ENCODE results near the gene ATP1A1. TPM values are rescaled to one million over a fixed set of nuclear protein-coding genes. Genes with fewer than 3 reads are reported as not detected.

The ATP1A1 gene
- total RNA-seq, 1 donor from 2014 or later = 1,192 TPM

GRCh38 chr1:116345011-116345410 is 28.0 kb upstream of the ATP1A1 start:
- DNase-seq (ENCODE audit: low read depth) = no peak

DNA sequence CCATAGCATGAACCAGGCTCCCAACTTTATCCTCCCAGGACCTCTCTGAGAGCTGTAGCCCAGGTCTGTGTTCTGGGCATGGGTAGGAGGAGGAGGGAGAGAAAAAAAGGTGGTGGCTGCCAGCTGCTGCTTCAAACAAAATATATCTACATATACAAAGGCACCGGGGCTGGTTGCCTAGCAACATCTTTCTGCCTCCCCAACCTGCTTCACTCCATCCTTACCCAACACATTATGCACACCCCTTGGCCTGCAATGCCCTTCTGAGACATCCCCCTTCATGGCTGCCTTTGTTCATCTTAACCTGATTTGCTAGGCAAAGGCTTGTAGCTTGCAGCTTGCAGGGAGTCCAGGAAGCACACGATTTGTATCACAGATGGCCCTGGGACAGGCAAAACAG is 27.2 kb upstream of the ATP1A1 start:
- no peak for DNase-seq (ENCODE audit: low read depth)

DNA sequence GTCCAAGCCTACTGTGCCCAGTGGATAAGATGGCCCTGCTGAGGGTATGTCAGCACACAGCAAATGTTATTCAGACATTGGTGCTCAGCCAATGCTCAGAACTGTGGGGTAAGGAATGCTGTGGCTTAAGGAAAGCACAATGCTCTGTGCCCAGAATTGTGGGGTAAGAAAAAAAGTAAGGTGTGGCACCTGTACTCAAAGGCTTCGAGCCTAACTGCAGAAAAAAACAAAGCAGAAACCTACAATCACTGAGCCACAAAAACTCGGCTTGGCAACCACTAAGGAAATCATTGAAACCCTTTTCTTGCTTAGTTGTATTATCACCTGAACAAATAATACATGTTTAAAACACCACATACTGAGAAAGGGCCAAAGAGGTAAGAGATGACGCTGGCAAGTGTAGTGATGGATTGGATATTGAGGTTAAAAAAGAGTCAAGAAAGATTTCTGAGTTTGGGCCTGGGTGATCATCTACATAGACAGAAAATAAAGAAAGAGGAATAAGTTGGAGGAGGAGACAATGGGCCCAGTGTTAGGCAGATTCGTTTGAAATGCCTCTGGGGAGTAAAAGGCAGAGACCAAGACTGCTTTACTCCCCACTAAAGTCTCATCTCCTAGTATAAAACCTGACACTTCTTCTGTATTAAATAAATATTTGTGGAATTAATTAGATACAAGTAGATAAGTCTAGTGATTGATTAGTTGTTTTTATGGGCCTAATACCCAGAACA is 25.9 kb upstream of the ATP1A1 start:
- DNase-seq (ENCODE audit: low read depth) = peak; percentile 56

DNA sequence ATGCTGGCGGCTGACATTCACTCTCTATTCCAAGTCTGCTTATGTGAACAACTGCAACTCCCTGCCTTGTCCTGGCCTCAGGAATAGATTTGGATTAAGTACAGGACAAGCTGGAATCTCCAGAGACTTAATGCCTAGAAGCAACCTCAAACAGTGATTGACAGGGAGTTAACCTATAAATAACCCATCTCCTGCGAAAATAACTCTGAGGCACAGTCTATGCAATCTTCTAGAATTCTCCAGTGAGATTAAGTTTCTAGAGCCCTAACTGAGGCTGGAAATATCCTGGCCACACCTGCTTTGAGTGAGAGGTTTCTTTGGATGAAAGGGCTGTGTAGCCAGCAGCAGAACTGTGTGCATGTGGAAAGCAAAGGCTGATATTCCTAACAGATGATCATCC is 25.3 kb upstream of the ATP1A1 start:
- DNase-seq (ENCODE audit: low read depth) = no peak

DNA sequence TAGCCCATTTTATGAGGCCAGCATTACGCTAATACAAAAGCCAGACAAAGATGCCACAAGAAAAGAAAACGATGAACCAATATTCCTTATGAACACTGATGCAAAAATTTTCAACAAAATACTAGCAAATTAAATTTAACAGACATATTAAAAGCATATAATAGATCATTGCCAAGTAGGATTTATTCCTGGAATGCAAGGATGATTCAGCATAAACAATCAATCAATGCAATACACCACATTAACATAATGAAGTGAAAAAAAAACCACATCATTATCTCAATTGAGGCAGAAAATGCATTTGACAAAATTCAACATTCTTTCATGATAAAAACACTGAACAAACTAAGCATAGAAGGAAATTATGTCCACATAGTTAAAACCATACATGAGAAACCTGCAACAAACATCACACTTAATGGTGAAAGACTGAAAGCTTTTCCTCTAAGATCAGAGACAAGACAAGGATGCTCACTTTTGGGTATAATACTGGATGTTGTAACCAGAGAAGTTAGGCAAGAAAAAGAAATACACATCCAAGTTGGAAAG is 22.9 kb upstream of the ATP1A1 start:
- DNase-seq (ENCODE audit: low read depth) = no peak

GRCh38 chr1:116351914-116352313 is 21.1 kb upstream of the ATP1A1 start:
- DNase-seq (ENCODE audit: low read depth) = no peak

- no peak for DNase-seq (ENCODE audit: low read depth)
These were observed 20.7 kb upstream of the ATP1A1 start for GRCh38 chr1:116352349-116352813.

- no peak for DNase-seq (ENCODE audit: low read depth)
These were observed 19.9 kb upstream of the ATP1A1 start for GRCh38 chr1:116353155-116353554.

GRCh38 chr1:116356067-116356466 is 17.0 kb upstream of the ATP1A1 start:
- no peak for DNase-seq (ENCODE audit: low read depth)

GRCh38 chr1:116356673-116357072 is 16.4 kb upstream of the ATP1A1 start:
- no peak for DNase-seq (ENCODE audit: low read depth)

DNA sequence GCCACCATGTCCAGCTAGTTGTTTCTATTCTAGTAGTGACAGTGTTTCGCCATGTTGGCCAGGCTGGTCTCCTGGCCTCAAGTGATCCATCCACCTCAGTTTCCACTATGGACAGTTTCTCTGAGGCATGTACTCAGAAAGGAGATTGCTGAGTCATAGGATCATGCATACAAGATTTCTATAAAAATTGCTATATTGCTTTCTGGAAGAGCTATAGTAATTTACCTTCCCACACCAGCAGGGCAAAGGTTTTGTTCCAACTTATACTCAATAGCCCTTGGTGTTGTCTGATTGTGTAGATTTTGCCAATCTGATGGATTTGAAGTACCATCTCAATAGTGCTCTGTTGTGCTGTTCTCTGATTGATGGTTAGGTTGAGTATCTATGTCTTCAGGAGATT is 15.6 kb upstream of the ATP1A1 start:
- no peak for DNase-seq (ENCODE audit: low read depth)

- peak; percentile 50 for DNase-seq (ENCODE audit: low read depth)
These were observed 13.8 kb upstream of the ATP1A1 start for GRCh38 chr1:116359060-116359830.

DNA sequence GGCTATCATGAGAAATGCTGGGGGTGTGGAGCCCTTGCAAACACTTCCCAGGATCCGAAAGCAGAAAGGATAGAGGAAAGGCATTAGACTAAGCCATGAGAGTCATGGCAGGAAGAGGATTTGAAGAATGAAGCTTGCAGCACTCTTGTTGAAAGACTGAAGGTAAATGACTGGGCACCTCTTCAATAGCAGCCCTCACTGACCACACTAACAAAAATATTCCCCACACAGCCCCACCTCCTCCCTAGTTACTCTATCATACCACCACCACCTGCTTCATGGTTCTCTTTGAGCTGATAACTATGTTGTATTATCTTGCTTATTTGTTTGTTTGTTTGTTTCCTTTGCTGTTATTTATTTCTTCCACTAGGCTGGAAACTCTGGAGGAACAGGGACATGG is 13.2 kb upstream of the ATP1A1 start:
- DNase-seq (ENCODE audit: low read depth) = no peak

DNA sequence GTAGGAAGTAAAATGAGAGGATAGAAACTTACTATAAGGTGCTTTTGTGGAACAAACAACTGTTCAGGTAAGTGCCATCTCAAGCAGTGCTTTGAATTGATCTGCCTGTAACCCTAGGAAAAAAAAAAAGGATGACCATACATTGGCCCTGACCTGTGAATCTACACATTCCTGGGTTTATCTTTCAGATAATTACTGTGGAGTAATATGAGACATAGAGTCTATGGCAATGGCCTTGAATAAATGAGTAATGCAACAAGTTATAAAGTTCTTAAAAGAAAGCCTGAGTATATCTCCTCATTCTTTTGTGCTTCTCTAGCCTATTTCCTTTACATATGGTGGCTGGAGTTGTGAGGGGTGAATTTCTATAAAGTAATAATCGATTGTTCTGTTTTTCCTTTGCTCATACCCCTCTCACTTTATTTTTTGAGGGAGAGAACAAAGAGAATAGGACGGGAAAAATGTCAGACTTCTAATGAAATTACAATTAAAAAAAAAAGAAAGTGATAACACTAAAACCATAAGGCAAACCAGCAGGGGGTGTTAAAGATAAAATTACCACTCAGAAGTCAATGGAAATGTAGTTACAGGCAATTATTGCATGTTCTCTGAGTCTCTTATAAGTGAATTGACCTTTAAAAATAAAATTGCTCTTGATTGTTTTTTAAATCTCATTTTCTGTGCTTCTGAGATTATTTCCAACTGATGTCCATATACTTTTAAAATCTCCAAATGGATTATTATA is 12.4 kb upstream of the ATP1A1 start:
- DNase-seq (ENCODE audit: low read depth) = no peak

DNA sequence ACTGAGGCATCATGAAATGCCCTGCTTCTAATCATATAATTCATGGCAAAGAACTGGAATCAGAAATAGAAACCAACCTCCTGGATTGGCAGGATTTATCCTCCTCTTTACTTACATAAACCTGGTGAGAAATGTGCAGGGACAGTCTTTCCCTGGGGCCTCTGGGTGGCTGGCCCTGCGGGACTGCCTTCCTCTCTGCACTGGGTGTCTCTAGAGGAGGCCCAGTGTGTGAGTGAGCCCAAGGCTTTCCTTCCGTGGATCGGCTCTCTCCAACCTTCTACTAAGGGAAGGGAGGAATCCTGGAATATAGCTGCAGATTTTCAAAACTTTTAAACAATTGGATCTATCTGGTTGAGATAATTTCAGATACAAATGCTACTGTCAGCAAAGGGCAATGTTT is 11.4 kb upstream of the ATP1A1 start:
- no peak for DNase-seq (ENCODE audit: low read depth)

- DNase-seq (ENCODE audit: low read depth) = no peak
These were observed 11.0 kb upstream of the ATP1A1 start for GRCh38 chr1:116362050-116362449.

DNA sequence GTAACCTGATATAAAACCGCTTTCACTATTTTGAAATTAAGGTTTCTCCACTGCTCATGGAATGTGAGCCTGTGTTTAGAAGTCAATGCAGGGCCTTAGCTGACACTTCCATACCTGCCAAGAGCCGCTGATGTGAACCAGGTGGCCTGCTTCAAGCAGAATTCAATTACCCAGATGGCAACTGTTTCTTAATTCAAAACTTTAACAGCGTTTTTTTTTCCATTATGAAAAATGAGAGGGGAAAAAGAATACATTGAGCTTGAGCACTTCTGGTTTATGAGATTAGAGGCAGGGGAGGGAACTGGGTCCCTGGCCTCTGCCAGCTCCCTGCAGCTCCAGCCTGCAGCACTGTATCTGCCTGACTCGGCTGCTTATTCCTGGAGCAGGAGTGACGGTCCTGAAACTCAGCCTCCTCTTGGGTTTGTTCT is 7.7 kb upstream of the ATP1A1 start:
- no peak for DNase-seq (ENCODE audit: low read depth)

DNA sequence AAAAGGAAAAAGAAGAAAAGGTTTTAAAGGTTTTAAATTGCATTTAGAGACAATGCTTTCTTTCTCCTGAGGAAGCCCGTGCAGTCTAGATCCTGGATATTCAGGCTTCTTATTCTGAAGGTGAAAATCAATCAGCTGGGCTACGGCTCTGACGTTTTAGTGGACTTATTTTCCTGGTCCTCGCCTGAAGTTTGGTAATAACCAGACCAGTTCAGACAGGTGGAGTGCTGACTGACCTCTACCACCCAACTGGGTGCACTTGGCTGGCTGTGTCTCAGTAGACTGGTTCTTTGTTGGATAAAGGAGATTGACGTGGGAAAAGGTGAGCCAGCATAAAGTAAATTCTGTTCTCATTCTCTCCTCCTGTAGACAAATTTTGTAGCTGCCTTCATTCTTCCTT is 7.2 kb upstream of the ATP1A1 start:
- no peak for DNase-seq (ENCODE audit: low read depth)

- DNase-seq (ENCODE audit: low read depth) = no peak
These were observed 5.6 kb upstream of the ATP1A1 start for GRCh38 chr1:116367256-116367945.

DNA sequence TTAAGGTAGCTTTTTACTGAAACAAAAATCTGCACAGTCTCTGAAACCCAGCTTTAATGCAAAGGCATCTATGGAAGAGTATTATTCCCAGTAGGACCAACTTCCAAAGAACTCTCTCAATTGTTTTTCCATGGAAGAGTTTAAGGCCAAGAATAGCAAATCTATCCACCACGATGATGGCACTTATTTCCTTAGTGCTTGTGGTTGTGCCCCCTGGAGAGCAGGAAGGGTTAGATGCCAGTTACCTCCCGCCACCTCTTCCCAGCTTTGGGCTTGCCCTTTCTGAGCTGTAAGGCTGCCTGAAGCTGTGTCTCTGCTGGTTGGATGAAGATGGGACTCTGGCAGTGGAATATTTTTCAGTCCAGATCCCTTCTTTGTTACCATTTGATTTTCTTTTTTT is 4.8 kb upstream of the ATP1A1 start:
- DNase-seq (ENCODE audit: low read depth) = peak; percentile 44

- DNase-seq (ENCODE audit: low read depth) = no peak
These were observed 2.9 kb upstream of the ATP1A1 start for GRCh38 chr1:116370181-116370580.

- no peak for DNase-seq (ENCODE audit: low read depth)
These were observed 1.3 kb upstream of the ATP1A1 start for GRCh38 chr1:116371752-116372151.
